ENCODE measurements around the gene PDE8A.

The PDE8A gene

DNA sequence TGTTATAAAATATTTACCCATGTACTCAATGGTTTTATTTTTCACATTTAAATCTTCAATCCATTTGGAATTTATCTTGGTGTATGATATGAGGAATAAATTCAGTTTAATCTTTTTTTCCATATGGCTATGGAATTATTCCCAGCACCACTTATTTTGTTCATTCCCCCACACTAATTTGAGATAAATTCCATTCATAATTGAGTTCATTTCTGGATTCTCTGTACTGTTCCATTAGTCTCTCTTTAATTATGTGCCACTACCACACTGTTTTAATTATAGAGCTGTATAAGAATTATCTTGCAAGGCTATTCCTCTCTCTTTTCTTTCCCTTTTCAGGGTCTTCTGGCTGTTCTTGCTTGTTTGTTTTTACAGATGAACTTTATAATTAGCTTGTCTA is 34.6 kb downstream of the PDE8A start:
- TF ChIP-seq GATA1 (IDR thresholded peaks at IDR 0.05; ENCODE audit: low read depth, low read length) = no peak
- no peak for TF ChIP-seq POLR2A (IDR thresholded peaks at IDR 0.05; ENCODE audit: low read length)
- DNase-seq = no peak

DNA sequence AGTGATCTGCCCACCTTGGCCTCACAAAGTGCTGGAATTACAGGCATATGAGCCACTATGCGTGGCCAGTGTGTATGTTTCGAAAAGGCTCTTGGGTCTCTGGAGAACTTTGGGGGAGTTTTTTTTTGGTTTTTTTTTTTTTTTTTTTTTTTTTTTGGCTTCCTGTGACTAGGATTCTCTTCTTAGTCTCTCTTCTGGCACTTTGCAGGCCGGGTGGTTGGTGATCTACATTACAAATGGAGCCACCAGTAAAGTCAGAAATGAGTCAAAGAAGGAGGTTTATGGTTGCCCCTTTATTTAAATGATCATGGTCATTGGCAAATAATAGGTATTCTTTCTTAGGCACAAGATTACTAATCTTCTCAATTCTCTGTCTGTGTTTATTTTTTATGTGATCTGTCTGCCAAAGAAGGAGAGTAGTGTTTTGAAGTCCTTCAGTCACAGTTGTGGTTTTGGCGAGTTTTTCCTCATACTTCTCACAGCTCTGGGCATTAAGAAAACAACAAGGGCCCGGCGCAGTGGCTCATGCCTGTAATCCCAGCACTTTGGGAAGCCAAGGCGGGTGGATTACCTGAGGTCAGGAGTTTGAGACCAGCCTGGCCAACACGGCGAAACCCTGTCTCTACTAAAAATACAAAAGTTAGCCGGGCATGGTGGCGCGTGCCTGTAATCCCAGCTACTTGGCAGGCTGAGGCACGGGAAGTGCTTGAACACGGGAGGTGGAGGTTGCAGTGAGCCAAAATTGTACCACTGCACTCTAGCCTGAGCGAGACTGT is 38.3 kb downstream of the PDE8A start:
- DNase-seq = no peak
- no peak for TF ChIP-seq POLR2A (IDR thresholded peaks at IDR 0.05; ENCODE audit: low read length)
- no peak for TF ChIP-seq GATA1 (IDR thresholded peaks at IDR 0.05; ENCODE audit: low read depth, low read length)

DNA sequence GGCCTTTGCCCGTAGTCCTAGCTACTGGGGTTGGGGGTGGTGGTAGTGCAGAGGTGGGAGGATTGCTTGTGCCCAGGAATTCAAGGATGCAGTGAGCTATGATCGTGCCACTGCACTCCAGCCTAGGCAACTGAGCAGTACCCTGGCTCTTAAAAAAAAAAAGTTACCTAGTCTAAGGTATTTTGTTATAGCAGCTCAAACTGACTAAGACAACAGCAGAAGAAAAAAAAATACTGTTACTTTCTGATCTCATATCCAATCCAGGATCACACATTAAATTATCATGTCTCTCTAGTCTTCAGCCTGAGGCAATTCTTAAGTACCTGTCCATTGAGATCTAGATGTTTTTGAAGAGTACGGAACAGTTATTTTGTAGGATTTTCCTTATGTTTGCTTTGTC is 39.8 kb downstream of the PDE8A start:
- TF ChIP-seq POLR2A (IDR thresholded peaks at IDR 0.05; ENCODE audit: low read length) = no peak
- TF ChIP-seq GATA1 (IDR thresholded peaks at IDR 0.05; ENCODE audit: low read depth, low read length) = no peak
- DNase-seq = no peak

DNA sequence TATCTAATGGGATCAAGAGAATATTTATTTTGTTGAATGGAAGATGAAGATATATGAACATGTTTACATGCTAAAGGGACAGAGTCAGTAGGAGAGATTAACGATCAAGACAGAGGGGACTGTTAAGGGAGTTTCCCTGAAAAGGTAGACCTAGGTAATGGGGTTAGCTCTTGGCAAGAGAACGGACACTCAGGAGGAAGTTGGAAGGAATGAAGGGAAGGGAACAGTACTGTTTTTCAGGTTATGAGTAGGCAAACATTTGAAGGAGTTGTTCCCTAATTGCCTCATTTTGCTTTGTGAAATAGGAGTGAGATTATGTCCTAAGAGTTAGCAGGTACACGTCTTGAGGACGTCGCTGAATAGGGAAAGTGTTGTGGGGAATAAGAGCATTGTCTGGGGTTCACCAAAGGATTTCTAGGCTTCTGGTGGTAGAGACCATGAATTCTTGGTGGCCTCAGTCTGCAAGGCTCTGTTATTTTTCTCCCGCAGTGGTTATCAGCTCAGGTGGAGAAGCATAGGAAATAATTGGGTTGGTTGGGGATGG is 41.3 kb downstream of the PDE8A start:
- DNase-seq = no peak
- TF ChIP-seq GATA1 (IDR thresholded peaks at IDR 0.05; ENCODE audit: low read depth, low read length) (no peak), POLR2A (IDR thresholded peaks at IDR 0.05; ENCODE audit: low read length) (no peak)

DNA sequence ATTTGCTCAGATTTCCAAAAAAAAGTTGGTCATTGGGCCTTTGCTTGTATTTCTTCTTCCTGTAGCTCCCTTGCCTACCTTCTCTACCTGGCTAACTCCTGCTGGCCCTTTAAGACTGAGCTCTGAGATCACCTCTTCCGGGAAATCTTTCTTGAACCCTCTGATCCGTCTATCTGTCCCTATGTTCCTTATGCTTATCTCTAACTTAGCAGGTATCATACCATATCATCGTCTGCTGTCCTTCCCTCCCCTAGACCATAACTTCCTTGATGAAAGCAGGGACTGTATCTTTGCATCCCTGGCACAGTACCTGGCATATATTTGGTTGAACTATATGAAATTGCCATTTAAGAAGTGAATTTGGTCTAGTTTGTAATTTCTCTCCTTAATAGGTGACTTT is 42.3 kb downstream of the PDE8A start:
- no peak for TF ChIP-seq POLR2A (IDR thresholded peaks at IDR 0.05; ENCODE audit: low read length)
- TF ChIP-seq GATA1 (IDR thresholded peaks at IDR 0.05; ENCODE audit: low read depth, low read length) = no peak
- no peak for DNase-seq

DNA sequence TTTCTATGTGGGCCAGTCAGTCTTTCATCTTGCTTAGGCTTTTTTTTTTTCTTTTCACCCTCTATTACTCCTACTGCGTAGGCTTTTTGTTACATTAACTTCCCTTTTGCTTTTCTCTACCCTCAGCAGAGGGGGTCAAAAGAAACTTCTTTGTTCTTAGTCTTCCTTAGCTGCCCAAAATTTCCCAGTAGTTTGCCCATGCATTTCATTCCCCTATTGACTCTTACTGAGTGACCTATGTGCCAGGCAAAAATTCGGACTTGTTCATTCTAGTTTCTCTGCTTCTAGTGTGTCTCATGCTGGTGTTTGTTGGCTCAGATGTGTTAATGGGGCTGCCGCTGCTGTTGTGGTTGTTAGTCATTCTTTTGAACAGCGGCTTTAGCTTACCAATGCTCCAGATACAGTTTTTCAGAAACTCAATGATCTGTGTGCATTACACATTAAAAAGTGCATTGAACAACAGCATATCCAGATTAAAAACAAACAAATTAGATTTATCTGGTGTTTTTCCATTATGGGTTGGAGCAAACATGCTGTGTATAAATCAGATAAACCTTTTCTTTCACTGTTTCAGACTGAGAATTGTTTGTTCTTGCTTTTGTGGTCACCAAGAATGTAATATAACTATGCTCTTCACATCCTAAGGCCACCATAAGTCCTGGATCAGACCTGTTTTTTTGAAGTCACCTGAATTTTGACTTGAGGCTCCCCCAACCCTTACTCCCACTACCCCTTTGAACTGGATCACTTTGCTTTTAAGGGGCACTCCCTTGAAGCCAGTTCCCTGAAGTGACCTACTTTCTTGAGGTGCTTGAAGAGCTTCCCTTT is 43.1 kb downstream of the PDE8A start:
- TF ChIP-seq POLR2A (IDR thresholded peaks at IDR 0.05; ENCODE audit: low read length) (no peak), GATA1 (IDR thresholded peaks at IDR 0.05; ENCODE audit: low read depth, low read length) (no peak)
- no peak for DNase-seq

DNA sequence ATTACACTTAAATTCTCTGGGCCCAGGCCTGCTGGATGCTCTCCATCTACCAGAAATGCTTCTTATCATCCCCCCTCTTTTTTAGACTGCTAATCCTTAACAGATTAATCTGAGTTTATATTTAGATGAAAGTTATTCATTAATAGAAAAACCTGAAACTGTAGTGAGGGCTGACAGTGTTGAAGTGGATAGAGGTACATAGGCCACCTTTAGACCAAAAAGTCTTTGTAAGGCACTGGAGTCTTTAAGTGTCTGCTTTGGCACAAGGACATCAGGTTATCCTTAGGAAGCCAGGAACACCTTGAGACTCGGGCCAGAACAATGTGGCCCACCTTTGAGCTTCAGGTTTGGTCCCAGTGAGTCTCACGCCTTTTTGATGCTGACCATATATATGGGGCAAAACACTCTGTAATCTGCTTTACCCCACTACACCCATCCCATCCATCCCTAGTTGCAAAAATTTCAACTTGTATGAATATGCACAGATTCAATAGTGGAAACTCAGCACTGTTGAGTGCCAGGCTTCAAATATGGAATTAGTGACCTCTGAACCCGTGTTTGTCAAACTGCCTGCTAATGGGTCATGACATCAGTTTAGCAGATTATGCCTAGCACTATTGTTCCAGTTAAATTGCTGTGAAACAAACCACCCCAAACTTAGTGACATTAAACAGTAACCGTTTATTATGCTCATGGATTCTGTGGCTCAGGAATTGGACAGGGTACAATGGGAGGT is 44.0 kb downstream of the PDE8A start:
- TF ChIP-seq GATA1 (IDR thresholded peaks at IDR 0.05; ENCODE audit: low read depth, low read length) = no peak
- no peak for TF ChIP-seq POLR2A (IDR thresholded peaks at IDR 0.05; ENCODE audit: low read length)
- no peak for DNase-seq

DNA sequence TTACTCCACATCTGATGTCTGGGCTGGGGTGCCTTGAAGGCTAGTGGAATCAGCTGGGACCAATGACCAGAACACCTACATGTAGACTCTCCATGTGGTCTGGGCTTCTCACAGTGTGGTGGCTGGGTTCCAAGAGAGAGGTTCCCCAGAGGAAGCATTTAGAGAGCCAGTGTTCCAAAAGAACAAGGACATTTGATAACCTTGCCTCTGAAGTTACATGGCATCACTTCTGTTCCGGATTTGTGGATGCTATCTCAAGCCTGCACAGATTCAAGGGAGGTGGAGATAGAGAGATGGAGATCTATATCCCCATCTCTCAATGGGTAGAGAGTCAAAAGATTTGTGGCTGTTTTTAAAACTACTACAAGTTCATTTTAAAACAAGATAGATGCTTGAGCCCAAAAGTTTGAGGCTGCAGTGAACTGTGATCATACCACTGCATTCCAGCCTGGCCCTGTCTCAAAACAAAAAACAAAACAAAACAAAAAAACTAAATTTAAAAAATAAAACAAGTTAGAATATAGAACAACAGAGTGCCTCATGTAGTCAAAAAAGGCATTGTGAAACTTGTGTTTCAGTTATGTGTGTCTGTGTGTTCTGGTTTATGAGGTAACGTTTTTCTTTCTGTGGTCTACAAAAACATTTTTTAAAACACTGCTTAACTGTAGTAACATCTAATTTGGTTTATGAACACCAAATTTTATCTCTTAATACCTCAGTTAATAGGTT is 44.8 kb downstream of the PDE8A start:
- no peak for DNase-seq
- TF ChIP-seq POLR2A (IDR thresholded peaks at IDR 0.05; ENCODE audit: low read length) (no peak), GATA1 (IDR thresholded peaks at IDR 0.05; ENCODE audit: low read depth, low read length) (no peak)

DNA sequence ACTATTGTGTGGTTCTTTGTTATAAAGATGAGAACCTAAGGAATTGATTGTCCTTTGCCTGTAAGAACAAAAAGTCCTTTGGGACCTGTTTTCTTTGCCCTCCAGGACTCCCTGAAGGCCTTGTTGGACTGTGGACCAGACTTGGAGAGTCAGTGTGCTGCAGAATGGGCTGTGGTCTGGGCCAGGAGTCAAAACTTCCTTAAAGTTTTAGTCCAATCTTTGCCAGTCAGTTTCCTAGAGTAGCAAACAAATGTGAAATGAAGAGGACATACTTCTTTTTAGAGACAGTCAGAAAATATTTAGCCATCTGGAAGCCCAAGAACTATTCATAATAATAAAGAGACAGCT is 45.4 kb downstream of the PDE8A start:
- TF ChIP-seq POLR2A (IDR thresholded peaks at IDR 0.05; ENCODE audit: low read length) = no peak
- no peak for TF ChIP-seq GATA1 (IDR thresholded peaks at IDR 0.05; ENCODE audit: low read depth, low read length)
- no peak for DNase-seq

DNA sequence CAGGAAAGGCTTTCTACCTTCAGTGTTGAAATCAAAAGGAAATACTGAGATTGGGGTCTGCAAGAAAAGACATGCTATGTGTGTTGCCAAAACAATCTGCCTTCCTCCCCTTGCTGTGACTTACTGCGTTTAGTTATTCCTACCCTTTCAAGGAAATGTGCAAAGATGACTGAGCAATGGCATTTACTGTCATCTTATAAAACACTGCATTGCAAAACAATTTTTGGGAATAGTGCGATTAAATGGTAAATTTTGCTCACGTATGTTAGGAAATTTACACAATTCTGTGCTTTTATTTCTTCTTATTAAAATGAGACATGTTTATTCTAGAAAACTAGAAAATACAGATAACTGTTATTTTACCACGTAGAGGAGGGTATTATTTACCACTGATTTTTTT is 45.8 kb downstream of the PDE8A start:
- TF ChIP-seq GATA1 (IDR thresholded peaks at IDR 0.05; ENCODE audit: low read depth, low read length) = no peak
- TF ChIP-seq POLR2A (IDR thresholded peaks at IDR 0.05; ENCODE audit: low read length) = no peak
- no peak for DNase-seq

DNA sequence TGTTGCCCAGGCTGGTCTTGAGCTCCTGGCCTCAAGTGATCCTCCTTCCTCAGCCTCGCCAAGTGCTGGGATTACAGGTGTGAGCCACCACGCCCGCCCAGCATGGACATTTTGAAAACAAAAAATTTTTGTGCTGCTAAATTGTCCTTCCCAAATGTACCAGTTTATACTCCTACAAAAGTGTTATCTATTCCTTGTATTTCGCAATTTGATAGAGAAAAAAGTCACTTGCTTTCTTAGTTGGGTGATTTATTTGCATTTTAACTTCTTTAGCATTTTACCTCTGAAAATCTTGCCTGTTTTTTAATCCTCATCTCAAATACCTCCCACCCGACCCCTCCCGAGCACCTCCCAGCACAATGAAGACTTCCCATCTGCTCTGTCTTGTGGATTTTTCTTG is 46.8 kb downstream of the PDE8A start:
- TF ChIP-seq POLR2A (IDR thresholded peaks at IDR 0.05; ENCODE audit: low read length) (no peak), GATA1 (IDR thresholded peaks at IDR 0.05; ENCODE audit: low read depth, low read length) (no peak)
- DNase-seq = no peak

DNA sequence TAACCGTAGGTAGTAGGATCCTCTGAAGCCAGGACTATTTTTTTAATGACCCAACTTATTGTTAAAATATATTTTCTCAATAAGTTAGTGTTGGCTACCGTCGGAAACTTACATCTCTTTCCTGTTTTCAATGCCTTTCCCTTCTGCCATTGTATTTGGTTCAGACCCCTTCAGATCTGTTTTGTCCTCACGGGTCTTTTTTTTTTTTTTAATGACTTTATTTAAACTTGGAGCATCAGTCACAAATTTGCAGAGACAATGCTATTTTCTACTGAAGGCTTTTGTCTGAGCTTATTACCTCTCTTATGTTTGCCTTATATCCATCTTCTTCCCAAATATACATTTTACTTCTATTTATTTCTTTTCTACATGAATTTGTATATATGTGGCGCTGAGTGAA is 47.6 kb downstream of the PDE8A start:
- DNase-seq = no peak
- TF ChIP-seq POLR2A (IDR thresholded peaks at IDR 0.05; ENCODE audit: low read length) (no peak), GATA1 (IDR thresholded peaks at IDR 0.05; ENCODE audit: low read depth, low read length) (no peak)

DNA sequence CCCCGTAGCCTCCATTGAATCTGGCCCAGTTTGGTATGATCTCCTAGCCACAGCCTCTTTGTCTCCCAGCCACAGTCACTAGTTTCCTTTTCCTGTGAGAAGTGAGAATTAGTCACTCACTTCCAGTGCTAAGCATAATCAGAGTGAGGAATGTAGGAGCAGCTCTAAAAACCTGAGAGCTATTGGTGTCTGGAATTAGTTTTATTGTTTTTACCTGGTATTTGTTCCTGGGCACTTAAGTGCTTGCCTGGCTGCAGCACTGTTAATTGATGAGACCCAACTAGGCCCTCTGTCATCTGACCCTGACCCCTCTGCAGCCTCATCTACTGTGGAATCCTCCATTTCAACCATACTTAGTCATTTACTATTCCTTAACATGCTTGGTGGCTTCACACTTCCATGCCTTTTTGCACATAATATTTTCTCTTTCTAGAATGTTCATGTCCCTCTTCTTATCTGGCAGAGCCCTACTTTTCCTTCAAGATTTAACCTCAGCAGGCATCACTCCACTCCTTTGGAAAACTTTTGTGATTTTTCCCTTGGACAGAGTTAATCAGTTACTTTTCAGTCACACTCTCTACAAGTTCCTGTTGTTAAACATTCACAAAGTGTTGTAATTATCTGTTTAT is 48.8 kb downstream of the PDE8A start:
- no peak for TF ChIP-seq POLR2A (IDR thresholded peaks at IDR 0.05; ENCODE audit: low read length)
- no peak for TF ChIP-seq GATA1 (IDR thresholded peaks at IDR 0.05; ENCODE audit: low read depth, low read length)
- no peak for DNase-seq
